CD4-positive, alpha-beta T cell treated with Interleukin-1 beta for 1 hour (primary cell): ENCODE results near the gene SACS.
A peak's percentile ranks its signal among the peaks of the same experiment; 100 is the strongest.
"Not testable (repeated sequence)": the region's sequence is repeated elsewhere in the genome, so short reads cannot be mapped to it uniquely, and the experiment has no call there.

Experiments
- DNase-seq, 2 donors: peaks; one replicate each; pipeline ENCODE4 v3.0.0-alpha.2; 2020 to 2022

The SACS gene

DNA sequence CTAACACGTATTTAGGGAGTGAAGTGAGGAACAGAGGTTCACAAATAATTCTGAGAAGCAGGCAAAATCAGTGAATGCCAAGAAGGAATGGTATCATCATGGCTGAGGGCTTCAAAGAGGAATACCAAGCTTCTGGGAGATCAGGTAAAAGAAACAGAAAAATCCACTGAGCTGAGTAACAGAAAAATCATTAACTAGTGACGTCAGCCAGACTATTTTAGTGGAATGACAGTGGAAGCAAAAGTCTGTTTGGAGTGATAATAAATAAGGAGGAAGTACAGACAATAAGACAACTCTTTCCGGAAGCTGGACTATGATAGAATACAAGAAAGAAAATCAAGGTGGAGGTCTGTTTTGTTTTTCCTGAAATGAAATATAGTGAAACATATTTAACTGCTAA is 83.5 kb downstream of the SACS start:
- DNase-seq, result no peak

DNA sequence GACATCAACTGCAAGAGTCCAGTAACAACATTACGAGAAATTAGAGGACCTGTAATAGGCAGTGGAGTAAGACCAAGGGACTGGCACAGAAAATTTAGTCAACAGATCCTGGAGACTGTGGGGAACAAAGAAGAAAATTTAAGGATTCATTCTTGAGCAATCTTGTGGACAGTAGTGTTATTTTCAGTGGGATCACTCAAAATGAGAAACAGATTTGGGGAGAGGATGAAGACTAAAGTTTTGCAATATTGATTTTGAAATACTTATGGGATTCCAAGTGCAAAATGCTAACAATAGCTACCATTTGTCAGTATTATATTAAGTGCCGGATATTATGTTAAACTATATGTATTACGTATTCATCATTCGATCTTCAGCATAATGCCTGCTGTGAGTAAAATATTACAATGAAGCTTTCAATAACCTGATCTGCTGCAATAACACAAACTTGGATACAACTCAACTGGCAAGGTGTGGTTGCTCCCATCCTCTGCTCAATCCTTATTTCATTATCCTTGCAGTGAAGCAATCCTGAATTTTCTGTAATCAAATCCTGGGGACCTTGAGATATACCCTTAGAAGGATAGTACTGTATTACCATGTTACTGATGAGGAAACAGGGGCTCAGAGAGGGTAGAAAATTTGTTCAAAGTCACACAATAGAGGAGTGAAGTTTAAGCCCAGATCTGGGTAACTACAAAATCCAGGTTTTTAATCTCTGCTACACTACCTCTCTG is 84.2 kb downstream of the SACS start:
- no peak for DNase-seq

DNA sequence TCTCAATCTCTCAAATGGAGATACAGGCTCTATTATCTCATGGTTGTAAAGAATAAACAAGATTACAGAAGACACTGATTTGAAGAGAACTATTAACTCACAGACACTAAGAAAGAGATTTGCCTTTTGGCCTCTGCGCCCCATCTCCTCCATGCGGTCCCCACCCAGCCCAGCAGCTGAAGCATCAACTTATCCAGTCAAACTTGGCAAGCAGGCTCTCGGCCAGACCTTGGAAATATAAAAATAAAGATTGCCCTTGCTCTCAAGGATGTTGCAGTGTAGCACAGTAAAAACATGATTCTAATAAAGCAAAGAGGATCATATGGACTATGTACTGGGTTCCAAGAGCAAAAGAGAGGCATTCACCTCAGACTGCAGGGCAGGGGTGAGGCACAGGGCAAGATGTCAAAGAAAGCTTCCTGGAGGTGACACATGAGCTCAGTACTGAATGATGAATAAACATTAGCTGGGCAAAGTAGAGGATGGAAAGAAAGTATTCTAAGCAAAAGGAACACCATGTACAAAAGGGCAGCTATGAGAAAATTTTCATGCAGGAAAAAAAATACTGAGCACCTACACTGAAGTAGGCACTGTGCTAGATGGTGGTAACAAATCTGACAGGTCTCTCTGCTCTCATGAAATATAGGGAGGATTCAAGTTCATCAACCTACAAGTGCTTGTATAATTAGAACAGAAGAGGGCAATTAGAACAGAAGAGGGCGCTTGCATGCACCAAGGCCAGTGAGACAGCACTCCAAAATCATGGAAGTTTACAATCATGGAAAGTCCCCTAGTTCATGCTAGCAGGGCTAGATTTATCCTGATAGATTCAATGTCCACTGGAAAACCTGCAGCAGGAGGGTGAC is 85.0 kb downstream of the SACS start:
- no peak for DNase-seq

DNA sequence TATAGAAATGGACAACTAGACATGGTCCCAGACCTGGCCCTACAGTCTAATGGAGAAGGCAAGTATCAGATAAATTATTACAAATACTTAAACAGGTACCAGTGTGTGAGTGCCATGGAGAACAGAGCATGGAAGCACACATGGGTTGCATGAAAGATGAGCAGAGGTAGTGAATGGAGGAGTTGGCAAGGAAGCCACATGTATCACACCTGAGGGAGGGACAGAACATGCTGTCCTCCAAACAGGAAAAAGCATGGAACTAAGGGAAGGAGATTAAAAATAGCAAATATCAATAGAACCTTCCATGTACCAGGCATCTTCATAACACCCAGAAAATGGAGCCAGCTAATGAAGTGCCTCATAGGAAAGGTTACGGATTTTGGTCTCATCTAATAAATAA is 85.9 kb downstream of the SACS start:
- DNase-seq, result no peak

DNA sequence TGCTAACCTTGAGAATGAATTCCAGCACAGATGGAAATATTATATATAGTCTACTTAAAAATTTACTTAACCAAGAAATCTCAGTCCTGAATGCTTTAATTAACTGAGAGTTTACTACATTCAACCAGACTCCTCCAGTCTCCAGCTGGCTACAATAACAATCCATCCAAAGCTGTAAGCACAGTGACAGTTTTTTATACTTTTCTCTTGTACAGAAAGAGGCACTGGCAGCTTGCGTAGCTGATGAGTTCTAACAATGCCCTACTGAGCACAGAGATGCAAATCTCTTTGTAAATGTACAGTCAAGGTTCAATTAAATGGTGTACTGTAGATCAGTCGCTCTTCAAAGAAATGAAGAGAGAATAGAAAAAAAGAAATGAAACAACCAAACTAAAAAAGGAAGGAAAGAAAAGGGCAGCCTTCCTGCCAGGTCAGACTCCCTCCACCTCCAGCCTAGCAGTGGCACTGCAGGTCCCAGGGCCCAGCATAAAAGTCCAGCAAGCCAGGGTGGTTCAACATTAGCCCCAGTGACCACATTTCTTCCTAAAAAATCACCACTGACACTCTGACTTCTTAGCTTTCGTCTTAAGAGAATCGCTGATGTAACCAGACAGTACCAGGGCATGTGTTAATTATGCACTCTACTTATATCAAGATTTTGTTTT is 88.4 kb downstream of the SACS start:
- DNase-seq, result no peak

DNA sequence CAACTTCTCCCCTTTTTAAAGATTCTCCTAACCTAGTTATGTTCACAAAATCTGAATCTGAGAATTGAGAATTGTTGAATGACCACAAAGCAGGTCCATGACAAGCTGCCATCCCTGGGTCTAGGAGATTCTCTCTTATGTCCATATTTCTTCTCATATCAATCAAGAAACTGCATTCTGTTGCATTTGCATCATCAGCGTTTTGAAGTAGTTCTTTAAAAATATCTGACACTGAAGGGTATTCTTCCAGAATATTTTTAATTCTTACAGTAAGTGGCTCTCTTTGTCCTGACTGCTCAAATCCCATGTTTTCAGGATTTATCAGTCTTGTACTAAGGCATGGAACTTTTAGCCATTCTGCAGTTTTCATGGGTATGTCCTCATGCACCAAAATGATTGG is 94.3 kb downstream of the SACS start:
- DNase-seq, result no peak

DNA sequence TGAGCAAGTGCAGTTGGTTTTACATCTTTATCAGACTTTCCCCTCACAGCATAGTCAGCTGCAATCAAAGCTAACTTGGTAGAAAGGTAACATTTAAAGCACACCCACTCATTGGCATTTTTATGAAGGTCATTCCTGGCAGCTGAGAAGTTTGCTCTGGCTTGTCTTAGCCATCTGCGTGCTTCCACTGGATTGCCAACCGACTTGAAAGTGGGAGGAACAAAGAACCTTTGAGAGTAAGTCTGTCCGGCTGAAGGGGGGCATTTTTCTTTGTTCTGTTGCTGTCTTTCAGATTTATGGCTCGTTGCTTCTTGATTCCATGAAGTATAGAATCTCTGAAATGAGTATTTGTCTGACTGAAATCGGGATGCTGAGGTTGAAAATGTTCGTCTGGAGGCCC is 103.1 kb downstream of the SACS start:
- DNase-seq, result no peak

DNA sequence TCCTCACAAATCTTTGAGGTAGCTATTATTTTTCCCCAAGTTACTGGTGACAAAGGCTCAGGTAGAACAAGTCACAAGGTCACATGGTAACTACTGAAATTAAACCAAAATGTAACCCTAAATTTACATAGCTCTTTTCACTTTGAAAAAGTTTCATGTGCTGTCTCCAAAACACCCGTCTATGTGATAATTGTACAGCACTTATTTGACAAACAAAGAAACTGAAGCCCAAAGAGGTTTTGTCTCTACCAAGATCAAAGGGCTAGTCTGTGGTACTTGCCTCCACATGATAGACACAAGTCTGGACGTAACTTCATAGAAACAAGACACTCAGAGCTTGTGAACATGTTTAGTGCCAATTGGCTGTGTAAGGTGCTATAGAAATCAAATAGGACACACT is 108.3 kb downstream of the SACS start:
- no peak for DNase-seq

DNA sequence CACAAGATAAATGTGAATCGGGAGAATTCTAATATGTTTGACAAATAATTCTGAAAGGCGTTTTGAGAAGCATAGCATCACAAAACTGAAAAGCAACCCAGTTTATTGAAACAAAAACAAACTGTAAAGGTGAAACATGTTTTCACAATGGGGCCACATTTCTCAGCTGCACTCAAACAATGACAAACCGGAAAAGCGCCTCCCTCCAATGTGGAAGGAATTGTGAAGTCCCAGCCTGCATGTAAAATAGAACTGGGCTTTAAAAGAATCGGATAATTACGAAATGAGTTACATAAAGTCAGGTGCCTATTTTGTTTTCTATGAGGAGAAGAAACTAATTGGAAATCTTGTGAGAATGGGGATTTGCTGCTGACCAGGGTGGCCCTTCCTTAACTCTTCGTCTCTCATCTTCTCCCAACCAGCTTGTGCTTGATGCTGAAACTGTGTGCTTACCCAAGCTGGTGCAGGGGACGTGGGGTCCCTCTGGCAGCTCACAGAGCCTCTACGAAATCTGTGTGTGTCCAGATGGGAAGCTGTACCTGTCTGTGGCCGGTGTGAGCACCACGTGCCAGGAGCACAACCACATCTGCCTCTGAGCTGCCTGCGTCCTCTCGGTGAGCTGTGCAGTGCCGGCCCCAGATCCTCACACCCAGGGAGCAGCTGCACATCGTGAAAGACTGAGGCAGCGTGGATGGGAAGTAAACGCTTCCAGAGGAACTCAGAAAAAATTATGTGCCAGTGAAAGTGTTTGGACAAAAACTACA is 109.4 kb downstream of the SACS start:
- DNase-seq, result no peak

DNA sequence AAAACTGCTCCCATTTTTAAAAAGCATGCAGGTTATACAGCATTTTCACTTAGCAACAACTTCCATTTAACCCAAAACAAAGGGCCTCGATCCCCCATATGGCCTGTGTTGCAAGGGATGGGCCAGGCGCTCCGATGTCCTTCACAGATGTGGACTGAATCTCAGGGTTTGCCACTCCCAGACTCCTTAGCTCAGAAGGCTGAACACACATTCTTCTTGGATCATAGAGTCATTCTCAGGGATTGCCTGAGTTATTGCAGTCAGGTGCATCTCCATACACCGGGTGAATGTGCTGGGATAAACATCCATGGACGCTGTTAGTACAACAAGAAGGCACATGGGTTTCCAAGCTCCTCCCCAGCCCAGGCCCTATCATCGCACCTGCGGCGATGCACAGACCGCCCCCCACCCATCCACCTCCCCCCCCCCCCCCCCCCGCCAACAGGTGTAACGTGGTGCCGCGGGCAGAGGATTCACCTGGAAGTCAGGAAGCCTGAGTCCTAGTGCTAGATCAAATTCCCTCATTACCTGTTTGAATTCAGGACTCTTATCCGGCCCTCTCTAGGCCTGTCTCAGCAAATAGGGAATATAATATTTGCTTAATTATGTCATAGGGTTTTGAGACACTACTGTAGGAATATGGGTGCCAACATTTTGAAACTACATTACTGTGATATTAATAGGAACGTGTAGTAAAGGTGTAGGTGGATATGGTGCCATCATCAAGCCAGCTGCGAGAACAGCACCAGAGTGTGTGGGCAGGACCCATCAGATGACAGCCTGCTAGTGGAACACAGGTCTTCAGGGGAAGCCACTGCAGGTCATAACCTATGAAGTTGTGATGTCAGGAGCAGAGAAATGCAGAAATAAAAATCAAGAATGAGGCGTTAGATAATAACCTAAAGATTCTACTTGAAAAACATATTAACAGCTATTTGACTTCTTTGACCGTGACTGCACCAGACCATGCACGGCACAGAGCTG is 110.9 kb downstream of the SACS start:
- no peak for DNase-seq

DNA sequence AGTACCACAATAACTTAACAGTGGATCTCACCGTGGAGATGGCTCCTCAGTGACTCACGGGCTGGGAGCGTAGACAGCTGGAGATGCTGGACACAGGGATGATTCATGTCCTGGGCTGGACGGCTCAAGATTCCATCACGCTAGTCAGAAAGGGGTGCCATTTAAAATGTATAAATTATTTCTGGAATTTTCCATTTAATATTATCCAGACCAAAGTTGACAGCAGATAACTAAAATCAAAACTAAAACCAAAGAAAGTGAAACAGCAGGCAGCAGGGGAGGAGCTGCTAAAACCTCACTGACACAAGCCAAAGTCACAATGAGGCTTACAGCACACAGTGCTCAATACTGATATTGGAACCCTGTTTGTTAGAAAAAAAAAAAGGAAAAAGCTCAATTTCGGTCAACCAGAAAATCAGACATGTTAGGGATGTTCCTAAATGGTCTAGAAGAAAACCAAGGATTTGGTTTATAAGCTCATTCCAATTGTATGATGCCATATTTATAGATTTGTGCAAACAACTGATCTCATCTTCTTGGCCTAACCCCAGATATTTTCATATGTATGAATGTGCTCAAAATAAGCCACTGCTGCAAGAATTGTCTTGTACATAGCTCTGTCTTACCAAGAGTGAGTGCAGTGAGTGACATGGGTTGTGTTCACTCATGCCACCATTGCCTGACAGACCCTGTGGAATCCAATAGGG is 111.8 kb downstream of the SACS start:
- DNase-seq, result peak in 1 of 2 donors; percentile 33

DNA sequence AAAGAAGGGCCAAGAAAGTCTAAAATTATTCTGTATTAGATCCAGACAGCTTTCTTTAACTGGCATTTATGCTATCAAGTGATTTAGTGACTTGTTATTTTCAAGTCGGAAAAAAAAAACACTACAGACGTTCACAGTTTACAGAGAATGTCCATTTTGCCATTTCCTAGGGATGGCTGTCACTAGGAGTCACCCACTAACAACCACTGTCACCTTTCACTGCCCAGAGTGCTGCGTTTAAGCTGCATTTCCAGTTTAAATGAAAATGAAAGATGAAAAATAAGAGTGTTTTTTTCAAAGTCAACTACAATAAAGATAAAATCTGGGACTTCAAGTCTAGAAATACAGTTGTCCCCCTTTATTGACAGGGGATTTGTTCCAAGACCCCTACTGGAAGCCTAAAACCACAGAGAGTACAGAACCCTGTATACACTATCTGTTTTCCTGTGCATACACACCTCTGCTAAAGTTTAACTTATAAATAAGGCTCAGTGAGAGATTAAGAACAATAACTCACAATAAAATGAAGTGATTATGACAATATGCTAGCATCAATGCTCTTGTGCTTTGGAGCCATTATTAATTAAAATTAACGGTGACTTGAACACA is 112.5 kb downstream of the SACS start:
- no peak for DNase-seq

DNA sequence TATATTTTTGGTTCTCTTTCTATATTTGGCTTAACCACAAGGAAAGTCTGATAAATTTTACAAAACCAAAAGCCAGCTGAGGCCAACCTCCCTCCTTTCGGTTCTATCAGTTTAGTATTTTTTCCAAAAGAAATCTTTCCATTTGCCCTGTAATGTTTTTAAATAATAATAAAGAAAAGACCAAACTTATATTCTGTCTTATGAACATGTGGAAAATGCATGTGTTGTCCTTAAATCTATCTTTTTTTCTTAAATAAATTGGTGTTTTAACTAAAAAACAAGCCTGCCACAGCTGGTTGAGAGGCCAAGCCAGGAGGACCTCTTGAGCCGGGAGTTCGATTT is 113.6 kb downstream of the SACS start:
- DNase-seq, result no peak

DNA sequence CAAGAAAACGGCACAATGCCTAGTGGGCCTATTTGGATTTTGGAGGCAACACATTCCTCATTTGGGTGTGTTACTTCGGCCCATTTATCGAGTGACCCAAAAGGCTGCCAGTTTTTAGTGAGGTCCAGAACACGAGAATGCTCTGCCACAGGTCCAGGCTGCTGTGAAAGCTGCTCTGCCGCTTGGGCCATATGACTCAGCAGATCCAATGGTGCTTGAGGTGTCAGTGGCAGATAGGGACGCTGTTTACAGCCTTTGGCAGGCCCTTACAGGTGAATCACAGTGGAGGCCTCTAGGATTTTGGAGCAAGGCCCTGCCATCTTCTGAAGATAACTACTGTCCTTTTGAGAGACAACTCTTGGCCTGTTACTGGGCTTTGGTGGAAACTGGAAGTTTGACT is 118.7 kb downstream of the SACS start:
- DNase-seq, result not testable (repeated sequence)

DNA sequence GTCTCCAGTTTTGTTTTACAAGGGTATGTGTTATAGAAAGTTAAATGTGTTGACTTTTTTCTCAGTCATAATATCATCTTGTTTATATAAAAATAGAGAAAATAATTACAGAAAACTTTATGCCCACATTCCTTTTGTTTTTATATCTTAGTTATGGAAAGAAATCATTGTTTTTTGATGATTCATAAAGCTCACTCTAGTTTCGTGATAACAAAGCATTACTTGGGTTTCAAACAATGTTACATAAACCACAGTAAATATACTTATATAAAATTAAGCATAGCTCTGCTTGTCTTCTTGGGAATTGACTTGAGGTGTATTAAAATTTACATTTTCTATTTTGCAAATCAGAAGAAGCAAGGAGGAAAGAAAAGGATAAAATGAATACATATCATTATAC is 140.9 kb downstream of the SACS start:
- DNase-seq, result no peak

DNA sequence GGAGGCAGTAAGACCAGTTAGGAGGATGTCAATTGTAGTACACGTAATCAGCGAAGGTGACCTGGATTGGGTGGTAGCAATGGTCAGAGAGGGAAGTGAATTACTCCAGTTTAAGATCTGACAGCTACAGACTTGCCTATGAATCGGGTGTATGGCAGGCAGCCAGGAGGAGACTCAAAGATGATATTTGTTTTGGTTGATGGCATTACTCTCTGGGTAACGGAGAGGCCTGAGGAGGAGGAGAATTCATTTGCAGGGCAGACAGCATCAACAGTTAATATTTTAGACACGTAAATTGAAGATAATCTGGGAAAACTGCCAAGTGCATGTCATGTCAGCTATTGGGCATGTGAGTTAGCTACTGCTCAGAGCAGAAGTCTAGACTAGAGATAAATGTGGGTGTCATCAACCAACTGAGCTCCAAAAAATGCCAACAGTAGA is 143.6 kb downstream of the SACS start:
- DNase-seq, result no peak

DNA sequence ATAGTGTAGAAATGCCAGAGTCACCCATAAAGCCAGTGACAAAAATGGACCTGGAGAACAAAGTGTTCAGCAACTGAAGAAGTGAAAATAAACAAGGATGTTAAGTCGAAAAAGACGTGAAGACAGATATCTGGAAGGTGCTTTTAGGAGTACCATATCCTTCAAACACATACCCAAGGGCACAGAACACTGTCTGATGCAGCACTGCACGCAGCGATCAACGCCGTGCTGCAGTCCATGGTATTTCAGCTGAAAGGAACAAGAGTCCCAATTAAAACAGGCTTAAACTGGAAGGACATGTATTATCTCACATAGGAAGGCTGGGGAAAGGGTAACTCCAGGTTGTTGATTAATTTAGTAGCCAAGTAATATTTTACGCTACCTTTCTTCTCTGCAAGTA is 144.5 kb downstream of the SACS start:
- DNase-seq, result no peak

DNA sequence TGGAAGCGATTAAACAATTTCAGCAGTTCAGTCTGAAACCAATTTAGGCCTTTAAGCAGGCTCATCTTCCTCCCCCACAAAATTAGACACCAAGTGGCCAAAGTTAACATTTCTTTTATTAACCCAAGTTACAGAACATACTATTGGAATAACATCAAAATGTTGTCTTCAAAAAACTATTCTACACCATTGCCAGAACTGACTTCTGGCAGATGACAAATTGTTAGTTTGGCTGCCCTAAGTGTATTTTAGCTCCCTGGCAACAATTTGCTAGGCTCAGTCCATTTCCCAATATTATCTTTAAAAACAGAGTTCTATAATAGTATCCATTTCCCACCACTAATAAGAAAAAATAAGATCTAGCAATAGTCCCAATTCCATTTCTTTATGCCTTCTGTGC is 144.9 kb downstream of the SACS start:
- no peak for DNase-seq

DNA sequence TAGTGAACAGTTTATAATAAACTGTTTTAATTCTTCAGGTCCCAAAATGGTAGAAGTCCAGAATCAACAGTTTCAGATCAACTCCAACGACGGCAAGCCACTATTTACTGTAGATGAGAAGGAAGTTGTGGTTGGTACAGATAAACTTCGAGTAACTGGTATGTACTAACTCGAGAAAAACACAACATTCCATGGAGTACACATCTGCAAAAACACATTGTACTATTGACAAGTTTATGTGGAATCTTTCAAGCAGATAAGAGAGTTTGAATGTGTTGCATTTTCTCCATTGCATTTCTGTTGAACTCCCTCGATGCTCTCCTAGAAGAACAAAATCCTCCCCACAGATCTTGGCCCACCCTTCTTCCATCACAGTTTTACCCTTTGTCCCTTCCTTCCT is 154.2 kb downstream of the SACS start:
- no peak for DNase-seq
